Stomach (tissue), 9 donors: Measurements from ENCODE around the gene ADGRL2. TPM values are rescaled to one million over a fixed set of nuclear protein-coding genes. Genes with fewer than 3 reads are reported as not detected.

Experiments used
- DNase-seq, 2 donors: peaks; one replicate each; pipeline versions ENCODE4 v3.0.0 to v3.0.0-alpha.2; 2013 to 2019
- H3K27ac ChIP-seq, 5 donors: fragments of 200-600 bp in 4 of 5; sonication (generic) in 4 of 5; one replicate each; pipeline ENCODE4 v1.5.1; 2013 to 2019; ENCODE audit warnings: mild to moderate bottlenecking in 1 of 5, moderate library complexity in 1 of 5
- H3K27me3 ChIP-seq, 3 donors: fragments of 200-600 bp; sonication (generic); one replicate each; pipeline ENCODE4 v1.5.1; 2017 to 2019; ENCODE audit warnings: mixed run types in 1 of 3
- H3K36me3 ChIP-seq, 4 donors: fragments of 200-600 bp; sonication (generic); 1 replicate in 3 of 4; 2 replicates in 1 of 4; pipeline ENCODE4 v1.5.1; 2016 to 2019
- H3K4me1 ChIP-seq, 4 donors: fragments of 200-600 bp; sonication (generic); one replicate each; pipeline ENCODE4 v1.5.1; 2016 to 2019
- H3K4me3 ChIP-seq, 4 donors: fragments of 200-600 bp; sonication (generic) in 3 of 4; one replicate each; pipeline ENCODE4 v1.5.1; 2016 to 2019; ENCODE audit warnings: mild to moderate bottlenecking in 1 of 4
- H3K9me3 ChIP-seq, 4 donors: fragments of 200-600 bp; sonication (generic); one replicate each; pipeline ENCODE4 v1.5.1; 2016 to 2019
- CTCF ChIP-seq, 7 experiments: fragments of 450-650 bp in 4 of 7; fragments of 200-600 bp in 3 of 7; sonication (generic) in 3 of 7; IDR thresholded peaks; one replicate each; pipeline ENCODE4 v1.5.1; 2016 to 2019; ENCODE audit warnings: antibody characterized with exemption in 7 of 7, control low read depth in 2 of 7, mild to moderate bottlenecking in 1 of 7
- EP300 ChIP-seq: sonication (generic); formaldehyde crosslinking; IDR thresholded peaks from one replicate; pipeline ENCODE4 v1.6.1; 2017; ENCODE audit warnings: antibody characterized with exemption
- POLR2A ChIP-seq, 4 donors: fragments of 450-650 bp; IDR thresholded peaks; one replicate each; pipeline ENCODE4 v1.6.1; 2016; ENCODE audit warnings: antibody characterized with exemption in 4 of 4, control low read depth in 2 of 4, mild to moderate bottlenecking in 1 of 4, moderate library complexity in 1 of 4
- POLR2AphosphoS5 ChIP-seq, 3 donors: sonication (generic); formaldehyde crosslinking; IDR thresholded peaks; one replicate each; pipeline ENCODE4 v1.6.1; 2016; ENCODE audit warnings: antibody characterized with exemption in 3 of 3
- WGBS, 5 donors: extraction: QIAGEN DNeasy Blood & Tissue Kit in 3 of 5; methylation state at CpG; one replicate each; pipeline versions ENCODE4 v1.1.5 to v1.1.7; 2013 to 2018; 5-methylcytosine and 5-hydroxymethylcytosine counted together
- intact Hi-C: fragments of 100-400 bp; cut with DNase I; formaldehyde crosslinking; loops from one replicate; pipeline ENCODE4 v1.15.1; 2023; ENCODE audit warnings: low total_unique reads
- polyA plus RNA-seq, 3 donors: library from polyadenylated mRNA; stranded (reverse); fragments of 200-250 nt; gene quantifications; one replicate each; pipeline ENCODE4 v1.2.3, GENCODE V29; 2013
- total RNA-seq, 5 donors: library from RNA; depleted of rRNA; stranded (reverse); fragments of >200 nt; gene quantifications; one replicate each; pipeline versions ENCODE4 v1.1.0 to v1.2.3, GENCODE V29; 2014 to 2016
- donor health status: healthy with polysubstance abuse.
- donor health status: Bipolar disorder and iron deficiency.
- donor health status: healthy.

The ADGRL2 gene
- total and polyA plus RNA-seq, 8 donors: 13.0 to 173 (median 23.7) TPM

- H3K9me3 ChIP-seq: no peaks in the 10 kb centered on the region
These were observed 33.5 kb downstream of the ADGRL2 start for GRCh38 chr1:81834268-81834667.

GRCh38 chr1:81834921-81835698, 34.4 kb downstream of the ADGRL2 start:
- no peaks in the 10 kb centered on the region for H3K36me3 ChIP-seq
- peak in 1 of 2 donors; percentile 62 for DNase-seq
- WGBS, 5 donors: 33 to 39% (median 36%) methylated on average over 6 of the region's 6 CpGs
- peak overlapping the region in 2 of 5 donors; percentile 2 to 5 for H3K27ac ChIP-seq
- H3K4me3 ChIP-seq: no peak overlapping the region
- H3K27me3 ChIP-seq: no peaks in the 10 kb centered on the region
- peaks cover 4 to 55% (median 27%) of the 10 kb centered on the region in 4 donors for H3K4me1 ChIP-seq
- H3K9me3 ChIP-seq: no peaks in the 10 kb centered on the region
- no peak for TF ChIP-seq POLR2A (IDR thresholded peaks at IDR 0.05)
- TF ChIP-seq CTCF (IDR thresholded peaks at IDR 0.05): no peak
- peak in 1 of 3 donors; percentile 14 for TF ChIP-seq POLR2AphosphoS5 (IDR thresholded peaks at IDR 0.05)
- no peak for TF ChIP-seq EP300
- intact Hi-C loops: no loop called here

More at GRCh38 chr1:81834268-81834667, 33.5 kb downstream of the ADGRL2 start:
- TF ChIP-seq POLR2AphosphoS5 (IDR thresholded peaks at IDR 0.05) (no peak), CTCF (IDR thresholded peaks at IDR 0.05) (no peak), POLR2A (IDR thresholded peaks at IDR 0.05) (no peak), EP300 (no peak)
- 25 to 51% (median 32%) methylated on average over 2 of the region's 2 CpGs for WGBS, 5 donors
- no peak for DNase-seq
- Histone ChIP-seq H3K27ac (peak overlapping the region in 1 of 5 donors; percentile 2), H3K4me1 (peaks cover 4 to 55% (median 27%) of the 10 kb centered on the region in 4 donors), H3K36me3 (no peaks in the 10 kb centered on the region), H3K27me3 (no peaks in the 10 kb centered on the region), H3K4me3 (no peak overlapping the region)
- intact Hi-C loops: no loop called here

GRCh38 chr1:81836007-81836626, 35.4 kb downstream of the ADGRL2 start:
- no peak for DNase-seq
- intact Hi-C loops: no loop called here
- Histone ChIP-seq H3K9me3 (no peaks in the 10 kb centered on the region), H3K4me1 (peaks cover 4 to 55% (median 27%) of the 10 kb centered on the region in 4 donors), H3K27me3 (no peaks in the 10 kb centered on the region), H3K27ac (no peak overlapping the region), H3K36me3 (no peaks in the 10 kb centered on the region), H3K4me3 (no peak overlapping the region)
- 50 to 58% (median 52%) methylated on average over 4 of the region's 4 CpGs for WGBS, 5 donors
- no peak for TF ChIP-seq POLR2AphosphoS5 (IDR thresholded peaks at IDR 0.05)

GRCh38 chr1:81838600-81839218, 38.0 kb downstream of the ADGRL2 start:
- H3K27ac ChIP-seq: no peak overlapping the region
- H3K4me3 ChIP-seq: no peak overlapping the region
- H3K4me1 ChIP-seq: peaks cover 4 to 31% (median 18%) of the 10 kb centered on the region in 4 donors
- no peak for DNase-seq
- TF ChIP-seq POLR2AphosphoS5 (IDR thresholded peaks at IDR 0.05): no peak
- TF ChIP-seq EP300: no peak
- TF ChIP-seq CTCF (IDR thresholded peaks at IDR 0.05): no peak
- TF ChIP-seq POLR2A (IDR thresholded peaks at IDR 0.05): no peak
- H3K27me3 ChIP-seq: no peaks in the 10 kb centered on the region
- H3K36me3 ChIP-seq: no peaks in the 10 kb centered on the region
- 84 to 95% (median 92%) methylated on average over 2 of the region's 2 CpGs for WGBS, 5 donors
- H3K9me3 ChIP-seq: no peaks in the 10 kb centered on the region
- intact Hi-C loops: no loop called here
